ENCODE results near the gene COG1.

DNA sequence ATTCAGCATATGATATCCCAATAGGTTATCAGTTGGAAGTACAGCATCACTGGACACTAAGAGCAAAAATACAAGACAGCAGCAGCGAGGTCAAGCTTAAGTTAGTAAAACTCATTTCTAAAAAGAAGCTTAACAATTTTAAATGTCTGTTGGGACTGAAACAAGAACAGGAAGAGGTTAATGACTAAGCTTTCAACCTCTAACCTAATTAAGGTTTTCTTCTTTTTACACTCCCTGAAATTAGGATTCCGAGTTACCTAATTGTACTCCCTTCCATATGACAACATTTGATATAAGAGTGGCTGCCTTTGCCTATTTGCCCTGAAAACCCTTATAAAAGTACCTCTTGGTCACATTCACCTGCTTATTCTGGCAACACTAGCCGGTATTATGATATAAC is 34.5 kb downstream of the COG1 start:
- no peak for TF ChIP-seq POLR2AphosphoS5 (IDR thresholded peaks at IDR 0.05)
- no peak for TF ChIP-seq POLR2A (IDR thresholded peaks at IDR 0.05)
- TF ChIP-seq, protein P1, sequence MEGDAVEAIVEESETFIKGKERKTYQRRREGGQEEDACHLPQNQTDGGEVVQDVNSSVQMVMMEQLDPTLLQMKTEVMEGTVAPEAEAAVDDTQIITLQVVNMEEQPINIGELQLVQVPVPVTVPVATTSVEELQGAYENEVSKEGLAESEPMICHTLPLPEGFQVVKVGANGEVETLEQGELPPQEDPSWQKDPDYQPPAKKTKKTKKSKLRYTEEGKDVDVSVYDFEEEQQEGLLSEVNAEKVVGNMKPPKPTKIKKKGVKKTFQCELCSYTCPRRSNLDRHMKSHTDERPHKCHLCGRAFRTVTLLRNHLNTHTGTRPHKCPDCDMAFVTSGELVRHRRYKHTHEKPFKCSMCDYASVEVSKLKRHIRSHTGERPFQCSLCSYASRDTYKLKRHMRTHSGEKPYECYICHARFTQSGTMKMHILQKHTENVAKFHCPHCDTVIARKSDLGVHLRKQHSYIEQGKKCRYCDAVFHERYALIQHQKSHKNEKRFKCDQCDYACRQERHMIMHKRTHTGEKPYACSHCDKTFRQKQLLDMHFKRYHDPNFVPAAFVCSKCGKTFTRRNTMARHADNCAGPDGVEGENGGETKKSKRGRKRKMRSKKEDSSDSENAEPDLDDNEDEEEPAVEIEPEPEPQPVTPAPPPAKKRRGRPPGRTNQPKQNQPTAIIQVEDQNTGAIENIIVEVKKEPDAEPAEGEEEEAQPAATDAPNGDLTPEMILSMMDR (IDR thresholded peaks at IDR 0.05) = no peak
- TF ChIP-seq EP300 (IDR thresholded peaks at IDR 0.05) = no peak

Data from sigmoid colon (tissue), 4 donors.